T-cell (primary cell): Measurements from ENCODE around the gene LRRIQ1. TPM values are rescaled to one million over a fixed set of nuclear protein-coding genes. Genes with fewer than 3 reads are reported as not detected.
"Not testable (repeated sequence)": the region's sequence is repeated elsewhere in the genome, so short reads cannot be mapped to it uniquely, and the experiment has no call there.

Experiments
- ATAC-seq, 4 experiments: fragments of 200-7000 bp in 3 of 4; fragments of 150-1000 bp in 1 of 4; cut with Tn5 transposase; replicated peaks in 1 of 4; 1 replicate in 3 of 4; 2 replicates in 1 of 4; pipeline ENCODE4 v1.10.0; 2021; ENCODE audit warnings: moderate library complexity in 3 of 4, mild to moderate bottlenecking in 2 of 4, moderate number of reproducible peaks in 1 of 4
- CTCF ChIA-PET, 2 donors: fragments of 300-600 bp; sonication (Branson Sonifier 250); formaldehyde crosslinking; loops; one replicate each; lab custom pipeline; 2022; ENCODE audit warnings: antibody characterized with exemption in 2 of 2; lab: Charles Lee
- POLR2A ChIA-PET, 2 donors: fragments of 300-600 bp; sonication (Branson Sonifier 250); formaldehyde crosslinking; loops; one replicate each; lab custom pipeline; 2022; ENCODE audit warnings: antibody characterized with exemption in 2 of 2; lab: Charles Lee
- DNase-seq, 35 experiments: peaks; one replicate each; pipeline versions ENCODE4 v3.0.0 to v3.0.0-alpha.2; 2013 to 2023
- H3K27ac ChIP-seq: one replicate; pipeline ENCODE4 v1.5.1; 2013; ENCODE audit warnings: low read length
- H3K27me3 ChIP-seq, 2 experiments: replicated peaks in 1 of 2; 1 replicate in 1 of 2; 2 replicates in 1 of 2; pipeline versions ENCODE4 v1.6.1 to v1.7.0; 2013; ENCODE audit warnings: low read length in 1 of 2, mixed read lengths in 1 of 2; ENCODE audit not compliant: control insufficient read depth in 2 of 2, insufficient read depth in 2 of 2; ENCODE audit errors: extremely low read depth in 1 of 2
- H3K36me3 ChIP-seq, 2 donors: 1 replicate in 1 of 2; 2 replicates in 1 of 2; pipeline versions ENCODE4 v1.6.1 to v1.7.0; 2013; ENCODE audit warnings: low read length in 1 of 2; ENCODE audit not compliant: control insufficient read depth in 2 of 2, insufficient read depth in 1 of 2; ENCODE audit errors: extremely low read depth in 1 of 2
- H3K4me1 ChIP-seq, 2 experiments: 1 replicate in 1 of 2; 2 replicates in 1 of 2; pipeline versions ENCODE4 v1.6.1 to v1.7.0; 2013; ENCODE audit warnings: low read length in 2 of 2, mixed read lengths in 1 of 2; ENCODE audit not compliant: insufficient read depth in 2 of 2, control insufficient read depth in 1 of 2; ENCODE audit errors: extremely low read depth in 1 of 2
- H3K4me3 ChIP-seq, 2 donors: 1 replicate in 1 of 2; 2 replicates in 1 of 2; pipeline versions ENCODE4 v1.5.1 to v1.7.0; 2013; ENCODE audit warnings: mild to moderate bottlenecking in 2 of 2, low read length in 1 of 2, moderate library complexity in 1 of 2; ENCODE audit not compliant: control insufficient read depth in 1 of 2; ENCODE audit errors: extremely low read depth in 1 of 2
- H3K9me3 ChIP-seq: 2 replicates; pipeline ENCODE4 v1.7.0; 2013
- H3K27ac Mint-ChIP-seq, 2 donors: one replicate each; pipeline ENCODE4 v1.8.0; 2020 to 2021; ENCODE audit warnings: mild to moderate bottlenecking in 2 of 2, mixed read lengths in 2 of 2
- H3K27me3 Mint-ChIP-seq, 2 donors: one replicate each; pipeline ENCODE4 v1.8.0; 2021 to 2022; ENCODE audit warnings: mixed read lengths in 2 of 2
- H3K36me3 Mint-ChIP-seq: one replicate; pipeline ENCODE4 v1.8.0; 2021; ENCODE audit warnings: mixed read lengths
- H3K4me1 Mint-ChIP-seq, 3 donors: one replicate each; pipeline ENCODE4 v1.8.0; 2020 to 2022; ENCODE audit warnings: mixed read lengths in 3 of 3, mild to moderate bottlenecking in 1 of 3
- H3K4me3 Mint-ChIP-seq, 3 donors: one replicate each; pipeline ENCODE4 v1.8.0; 2020 to 2022; ENCODE audit warnings: mild to moderate bottlenecking in 3 of 3, mixed read lengths in 3 of 3, moderate library complexity in 3 of 3
- H3K9me3 Mint-ChIP-seq, 3 donors: one replicate each; pipeline ENCODE4 v1.8.0; 2020 to 2022; ENCODE audit warnings: mixed read lengths in 3 of 3
- WGBS: methylation state at CpG from one replicate; pipeline ENCODE4 v1.1.5; 2013; ENCODE audit warnings: missing lambda C conversion rate; ENCODE audit not compliant: insufficient coverage; 5-methylcytosine and 5-hydroxymethylcytosine counted together
- total RNA-seq, 35 experiments: library from RNA in 6 of 35; stranded (reverse) in 6 of 35; fragments of 120-200 nt in 1 of 35; gene quantifications; one replicate each; pipeline versions ENCODE4 v1.2.1 to v1.2.4 and lab custom pipeline; 2013 to 2026

LRRIQ1 gene
- total RNA-seq, 5 donors from 2014 or later (not counting 1 experiment from before 2014, with no cell fraction given) = not detected

DNA sequence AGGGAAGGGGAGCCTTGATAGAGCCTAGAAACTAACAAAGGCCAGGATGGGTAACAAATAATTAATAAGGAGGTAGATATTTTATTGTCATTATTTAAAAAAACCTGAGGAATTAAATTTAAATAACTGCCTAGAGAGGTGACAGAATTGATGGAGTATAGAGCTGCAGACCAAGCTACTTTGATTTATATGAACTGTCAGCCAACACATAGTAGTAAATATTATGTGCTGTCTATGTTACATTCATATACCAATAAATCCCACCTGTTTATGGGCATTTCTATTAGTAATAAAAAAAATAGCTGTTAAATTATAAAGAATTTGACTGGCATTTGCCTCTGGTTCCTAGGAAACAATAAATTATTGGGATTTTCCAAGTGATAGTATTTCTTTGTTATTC is 37.8 kb upstream of the LRRIQ1 start:
- no peak overlapping the region for H3K27ac ChIP-seq
- no peak overlapping the region for H3K4me3 ChIP-seq
- peaks cover 2 to 12% (median 11%) of the 10 kb centered on the region in 3 donors for H3K9me3 Mint-ChIP-seq
- DNase-seq = no peak
- H3K36me3 ChIP-seq = no peaks in the 10 kb centered on the region
- H3K4me1 ChIP-seq = peaks cover 0 to 9% of the 10 kb centered on the region in 2 experiments
- ATAC-seq = no peak
- H3K27me3 ChIP-seq = no peaks in the 10 kb centered on the region
- ChIA-PET CTCF (no interaction called here), POLR2A (no interaction called here)
- H3K4me1 Mint-ChIP-seq = peaks cover 4 to 14% (median 9%) of the 10 kb centered on the region in 3 donors
- H3K27ac Mint-ChIP-seq = no peak overlapping the region
- no peaks in the 10 kb centered on the region for H3K27me3 Mint-ChIP-seq
- H3K36me3 Mint-ChIP-seq = no peaks in the 10 kb centered on the region
- H3K4me3 Mint-ChIP-seq = no peak overlapping the region
- no peaks in the 10 kb centered on the region for H3K9me3 ChIP-seq

DNA sequence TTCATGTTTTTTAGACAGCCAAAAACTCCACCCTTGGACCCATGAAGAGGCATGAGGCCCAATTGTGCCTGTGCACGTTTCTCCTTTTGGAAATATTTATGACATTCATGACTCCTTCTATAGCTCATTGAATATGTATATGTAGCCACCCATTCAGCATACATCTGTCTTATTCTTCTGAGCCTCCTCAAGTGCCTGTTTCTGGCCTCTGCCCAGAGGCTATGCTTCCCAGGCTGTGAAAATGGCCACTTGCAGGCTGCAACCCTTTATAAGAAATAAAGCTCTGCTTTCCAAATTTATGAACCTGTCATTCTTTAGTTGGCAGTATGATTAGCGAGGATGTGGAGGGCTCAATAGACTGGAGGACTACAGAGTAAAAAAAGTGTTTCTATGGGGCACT is 35.4 kb upstream of the LRRIQ1 start:
- no peaks in the 10 kb centered on the region for H3K36me3 Mint-ChIP-seq
- no peaks in the 10 kb centered on the region for H3K4me1 Mint-ChIP-seq
- H3K4me3 Mint-ChIP-seq = no peak overlapping the region
- Histone ChIP-seq H3K27ac (no peak overlapping the region), H3K4me1 (no peaks in the 10 kb centered on the region), H3K9me3 (no peaks in the 10 kb centered on the region), H3K4me3 (no peak overlapping the region), H3K27me3 (no peaks in the 10 kb centered on the region), H3K36me3 (no peaks in the 10 kb centered on the region)
- H3K27me3 Mint-ChIP-seq = no peaks in the 10 kb centered on the region
- H3K9me3 Mint-ChIP-seq = peaks cover 0 to 8% (median 6%) of the 10 kb centered on the region in 3 donors
- no peak overlapping the region for H3K27ac Mint-ChIP-seq
- DNase-seq = no peak
- WGBS = no CpG with 5 or more reads among the region's 2 CpGs
- no peak for ATAC-seq
- CTCF ChIA-PET = no interaction called here
- POLR2A ChIA-PET = no interaction called here

DNA sequence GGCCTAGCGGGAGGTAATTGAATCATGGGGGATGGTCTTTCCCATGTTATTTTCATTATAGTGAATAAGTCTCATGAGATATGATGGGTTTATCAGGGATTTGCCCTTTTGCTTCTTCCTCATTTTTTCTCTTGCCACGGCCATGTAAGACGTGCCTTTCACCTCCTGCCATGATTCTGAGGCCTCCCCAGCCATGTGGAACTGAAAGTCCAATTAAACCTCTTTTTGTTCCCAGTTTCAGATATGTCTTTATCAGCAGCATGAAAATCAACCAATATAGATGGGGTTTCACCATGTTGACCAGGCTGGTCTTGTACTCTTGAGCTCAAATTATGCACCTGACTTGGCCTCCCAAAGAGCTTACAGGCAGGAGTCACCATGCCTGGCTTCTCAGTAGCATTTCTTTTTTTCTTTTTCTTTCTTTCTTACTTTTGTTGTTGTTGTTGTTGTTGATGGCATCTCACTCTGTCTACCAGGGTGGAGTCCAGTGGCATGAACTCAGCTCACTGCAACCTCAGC is 33.3 kb upstream of the LRRIQ1 start:
- WGBS = 30% methylated on average over 2 of the region's 3 CpGs
- POLR2A ChIA-PET = no interaction called here
- Histone ChIP-seq H3K4me3 (no peak overlapping the region), H3K27me3 (no peaks in the 10 kb centered on the region), H3K27ac (no peak overlapping the region), H3K9me3 (no peaks in the 10 kb centered on the region), H3K36me3 (no peaks in the 10 kb centered on the region), H3K4me1 (no peaks in the 10 kb centered on the region)
- no peak for DNase-seq
- Mint-ChIP-seq H3K36me3 (no peaks in the 10 kb centered on the region), H3K4me1 (no peaks in the 10 kb centered on the region), H3K4me3 (no peak overlapping the region), H3K27me3 (no peaks in the 10 kb centered on the region), H3K9me3 (peaks cover 0 to 8% (median 6%) of the 10 kb centered on the region in 3 donors), H3K27ac (no peak overlapping the region)
- CTCF ChIA-PET = no interaction called here
- ATAC-seq = no peak

DNA sequence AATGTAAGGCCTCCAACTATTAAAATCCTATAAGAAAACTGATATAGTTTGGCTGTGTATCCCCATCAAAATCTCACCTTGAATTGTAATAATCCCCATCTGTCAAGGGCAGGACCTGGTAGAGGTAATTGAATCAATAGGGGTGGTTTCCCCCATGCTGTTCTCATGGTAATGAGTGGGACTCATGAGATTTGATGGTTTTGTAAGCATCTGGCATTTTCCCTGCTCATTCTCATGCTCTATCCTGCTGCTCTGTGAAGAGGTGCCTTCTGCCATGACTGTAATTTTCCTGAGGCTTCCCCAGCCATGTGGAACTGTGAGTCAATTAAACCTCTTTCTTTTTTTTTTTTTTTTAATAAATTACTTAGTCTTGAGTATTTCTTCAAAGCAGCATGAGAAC is 31.9 kb upstream of the LRRIQ1 start:
- H3K4me1 ChIP-seq = no peaks in the 10 kb centered on the region
- H3K27ac ChIP-seq = no peak overlapping the region
- H3K4me3 ChIP-seq = no peak overlapping the region
- H3K27me3 Mint-ChIP-seq = no peaks in the 10 kb centered on the region
- no peak overlapping the region for H3K4me3 Mint-ChIP-seq
- no peak overlapping the region for H3K27ac Mint-ChIP-seq
- no peaks in the 10 kb centered on the region for H3K27me3 ChIP-seq
- no peaks in the 10 kb centered on the region for H3K9me3 ChIP-seq
- ATAC-seq (no peak), DNase-seq (no peak)
- no peaks in the 10 kb centered on the region for H3K36me3 Mint-ChIP-seq
- H3K36me3 ChIP-seq = no peaks in the 10 kb centered on the region
- CTCF ChIA-PET = no interaction called here
- POLR2A ChIA-PET = no interaction called here
- peaks cover 0 to 8% (median 6%) of the 10 kb centered on the region in 3 donors for H3K9me3 Mint-ChIP-seq
- no peaks in the 10 kb centered on the region for H3K4me1 Mint-ChIP-seq

DNA sequence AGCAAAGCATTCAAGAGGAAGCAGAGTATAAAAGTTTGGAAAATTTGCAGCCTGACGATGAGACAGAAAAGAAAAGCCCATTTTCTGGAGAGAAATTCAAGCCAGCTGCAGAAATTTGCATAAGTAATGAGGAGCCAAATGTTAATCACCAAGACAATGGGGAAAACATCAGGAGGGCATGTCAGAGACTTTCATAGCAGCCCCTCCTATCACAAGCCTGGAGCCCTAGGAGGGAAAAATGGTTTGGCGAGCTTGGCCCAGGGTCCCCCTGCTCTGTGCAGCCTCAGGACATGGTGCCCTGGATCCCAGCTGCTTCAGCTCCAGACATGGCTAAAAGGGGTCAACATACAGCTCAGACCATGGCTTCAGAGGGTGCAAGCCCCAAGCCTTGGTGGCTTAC is 31.1 kb upstream of the LRRIQ1 start:
- DNase-seq, H3K9me3 ChIP-seq, H3K27ac Mint-ChIP-seq, H3K27me3 ChIP-seq, H3K4me3 ChIP-seq, POLR2A ChIA-PET, H3K27me3 Mint-ChIP-seq, H3K36me3 Mint-ChIP-seq, H3K4me1 Mint-ChIP-seq, H3K4me1 ChIP-seq, H3K4me3 Mint-ChIP-seq, H3K36me3 ChIP-seq, ATAC-seq, CTCF ChIA-PET, H3K27ac ChIP-seq, H3K9me3 Mint-ChIP-seq: not testable (repeated sequence)
- 100% methylated on average over 1 of the region's 2 CpGs for WGBS

DNA sequence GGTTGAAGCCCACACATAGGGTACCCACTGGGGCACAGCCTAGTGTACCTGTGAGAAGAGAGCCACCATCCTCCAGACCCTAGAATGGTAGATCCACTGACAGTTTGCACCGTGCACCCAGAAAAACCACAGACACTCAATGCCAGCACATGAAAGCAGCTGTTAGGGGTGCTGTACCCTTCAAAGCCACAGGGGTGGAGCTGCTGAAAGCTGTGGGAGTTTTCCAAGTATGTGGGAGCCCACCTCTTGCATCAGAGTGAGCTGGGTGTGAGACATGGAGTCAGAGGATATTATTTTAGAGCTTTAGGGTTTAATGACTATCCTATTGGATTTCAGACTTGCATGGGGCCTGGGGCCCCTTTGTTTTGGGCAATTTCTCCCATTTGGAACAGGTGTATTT is 30.5 kb upstream of the LRRIQ1 start:
- no peaks in the 10 kb centered on the region for H3K27me3 ChIP-seq
- Mint-ChIP-seq H3K9me3 (peaks cover 0 to 8% (median 4%) of the 10 kb centered on the region in 3 donors), H3K4me1 (no peaks in the 10 kb centered on the region), H3K27ac (no peak overlapping the region), H3K27me3 (no peaks in the 10 kb centered on the region), H3K4me3 (no peak overlapping the region), H3K36me3 (no peaks in the 10 kb centered on the region)
- ChIA-PET CTCF (no interaction called here), POLR2A (no interaction called here)
- no peaks in the 10 kb centered on the region for H3K9me3 ChIP-seq
- no peak for ATAC-seq
- H3K36me3 ChIP-seq = no peaks in the 10 kb centered on the region
- no peak overlapping the region for H3K27ac ChIP-seq
- no CpG with 5 or more reads among the region's 1 CpG for WGBS
- H3K4me1 ChIP-seq = no peaks in the 10 kb centered on the region
- H3K4me3 ChIP-seq = no peak overlapping the region
- no peak for DNase-seq

DNA sequence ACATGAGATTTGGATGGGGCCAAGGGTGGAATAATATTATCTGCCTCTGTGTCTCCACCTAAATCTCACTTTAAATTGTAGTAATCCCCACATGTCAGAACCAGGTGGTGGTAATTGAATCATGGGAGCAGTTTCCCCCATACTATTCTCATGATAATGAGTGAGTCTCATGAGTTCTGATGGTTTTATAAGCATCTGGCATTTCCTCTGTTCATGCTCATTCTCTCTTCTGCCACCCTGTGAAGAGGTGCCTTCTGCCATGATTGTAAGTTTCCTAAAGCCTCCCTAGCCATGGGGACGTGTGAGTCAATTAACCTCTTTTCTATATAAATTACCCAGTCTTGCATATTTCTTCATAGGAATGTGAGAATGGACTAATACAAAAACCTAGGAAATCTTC is 29.9 kb upstream of the LRRIQ1 start:
- CTCF ChIA-PET = no interaction called here
- DNase-seq (no peak), ATAC-seq (no peak)
- Mint-ChIP-seq H3K36me3 (no peaks in the 10 kb centered on the region), H3K27ac (no peak overlapping the region), H3K9me3 (peaks cover 0 to 8% (median 0%) of the 10 kb centered on the region in 3 donors), H3K4me3 (no peak overlapping the region), H3K4me1 (no peaks in the 10 kb centered on the region), H3K27me3 (no peaks in the 10 kb centered on the region)
- H3K36me3 ChIP-seq = no peaks in the 10 kb centered on the region
- POLR2A ChIA-PET = no interaction called here
- no peak overlapping the region for H3K27ac ChIP-seq
- H3K9me3 ChIP-seq = no peaks in the 10 kb centered on the region
- H3K4me3 ChIP-seq = no peak overlapping the region
- no peaks in the 10 kb centered on the region for H3K4me1 ChIP-seq
- no peaks in the 10 kb centered on the region for H3K27me3 ChIP-seq
- no CpG with 5 or more reads among the region's 1 CpG for WGBS
